ENCODE measurements around the gene ZNF586.

The ZNF586 gene

GRCh38 chr19:57747472-57747807 is 22.0 kb upstream of the ZNF586 start:
- POLR2A ChIA-PET: no interaction called here
- no peak for DNase-seq (ENCODE audit: extremely low spot score)
- CTCF ChIA-PET: no interaction called here
- TF ChIP-seq SP1 (IDR thresholded peaks at IDR 0.05) (no peak), PKNOX1 (IDR thresholded peaks at IDR 0.05) (no peak), ZNF384 (IDR thresholded peaks at IDR 0.05) (no peak), FOXA1 (IDR thresholded peaks at IDR 0.05) (no peak), HDGF (IDR thresholded peaks at IDR 0.05; ENCODE audit: borderline replicate concordance) (no peak), ELF4 (IDR thresholded peaks at IDR 0.05) (no peak), FOXM1 (IDR thresholded peaks at IDR 0.05; ENCODE audit: borderline replicate concordance) (no peak), BHLHE40 (IDR thresholded peaks at IDR 0.05; ENCODE audit: borderline replicate concordance) (no peak), L3MBTL2 (conservative IDR thresholded peaks at IDR 0.05) (no peak), TARDBP (IDR thresholded peaks at IDR 0.05) (no peak), LEF1 (IDR thresholded peaks at IDR 0.05; ENCODE audit: borderline replicate concordance) (no peak), NFRKB (IDR thresholded peaks at IDR 0.05) (no peak), SUZ12 (IDR thresholded peaks at IDR 0.05) (no peak), CTBP1 (IDR thresholded peaks at IDR 0.05; ENCODE audit: borderline replicate concordance) (no peak), FOXK2 (IDR thresholded peaks at IDR 0.05) (no peak), ARNT (IDR thresholded peaks at IDR 0.05) (no peak)

DNA sequence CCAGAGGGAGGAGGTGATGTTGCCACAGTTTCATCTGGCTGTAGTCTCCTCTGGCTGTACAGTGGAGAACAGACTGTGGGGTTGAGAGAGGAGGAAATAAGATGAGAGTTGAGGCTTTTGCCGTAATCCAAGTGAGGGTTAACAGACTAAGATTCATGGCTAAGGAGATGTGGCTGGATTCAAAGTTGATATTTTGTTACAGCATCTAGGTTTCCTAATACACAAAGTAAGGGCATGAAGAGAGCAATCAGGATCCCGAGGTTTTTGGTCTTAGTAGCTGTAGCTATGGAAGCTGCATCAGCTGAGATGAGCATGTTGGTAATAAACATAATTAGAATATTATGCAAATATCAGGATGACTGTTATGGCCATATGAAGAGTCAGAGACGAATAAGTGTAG is 21.4 kb upstream of the ZNF586 start:
- ChIA-PET CTCF (no interaction called here), POLR2A (no interaction called here)
- no peak for TF ChIP-seq ZNF384 (IDR thresholded peaks at IDR 0.05)
- no peak for TF ChIP-seq BHLHE40 (IDR thresholded peaks at IDR 0.05; ENCODE audit: borderline replicate concordance)
- TF ChIP-seq FOXM1 (IDR thresholded peaks at IDR 0.05; ENCODE audit: borderline replicate concordance): no peak
- TF ChIP-seq FOXA1 (IDR thresholded peaks at IDR 0.05): no peak
- TF ChIP-seq SP1 (IDR thresholded peaks at IDR 0.05): no peak
- no peak for TF ChIP-seq PKNOX1 (IDR thresholded peaks at IDR 0.05)
- no peak for TF ChIP-seq FOXK2 (IDR thresholded peaks at IDR 0.05)
- TF ChIP-seq LEF1 (IDR thresholded peaks at IDR 0.05; ENCODE audit: borderline replicate concordance): no peak
- TF ChIP-seq ARNT (IDR thresholded peaks at IDR 0.05): no peak
- TF ChIP-seq TARDBP (IDR thresholded peaks at IDR 0.05): no peak
- TF ChIP-seq ELF4 (IDR thresholded peaks at IDR 0.05): no peak
- no peak for TF ChIP-seq HDGF (IDR thresholded peaks at IDR 0.05; ENCODE audit: borderline replicate concordance)
- no peak for DNase-seq (ENCODE audit: extremely low spot score)

GRCh38 chr19:57754091-57754673 is 15.3 kb upstream of the ZNF586 start:
- ChIA-PET CTCF (no interaction called here), POLR2A (no interaction called here)
- DNase-seq (ENCODE audit: extremely low spot score): no peak
- TF ChIP-seq FOXK2 (IDR thresholded peaks at IDR 0.05) (no peak), SUZ12 (IDR thresholded peaks at IDR 0.05) (no peak), L3MBTL2 (conservative IDR thresholded peaks at IDR 0.05) (no peak), LEF1 (IDR thresholded peaks at IDR 0.05; ENCODE audit: borderline replicate concordance) (no peak), ARNT (IDR thresholded peaks at IDR 0.05) (no peak)

DNA sequence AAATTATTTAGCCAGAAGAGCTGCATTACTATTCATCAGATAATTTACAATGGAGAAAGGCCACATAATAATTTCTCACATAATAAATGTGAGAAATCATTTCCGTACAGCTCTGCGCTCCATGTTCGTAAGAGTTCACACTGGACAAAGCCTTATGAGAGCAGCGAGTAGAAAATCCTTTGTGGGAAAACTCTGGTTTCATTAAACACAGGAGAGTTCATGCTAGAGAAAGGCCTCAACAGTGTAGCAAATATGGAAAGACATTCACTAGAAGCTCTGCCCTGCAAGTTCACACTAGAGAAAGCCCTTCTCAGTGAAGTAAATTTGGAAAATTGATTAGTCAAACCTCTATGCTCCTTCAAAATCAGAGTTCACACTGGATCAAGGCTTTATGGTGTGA is 14.4 kb upstream of the ZNF586 start:
- ChIA-PET POLR2A (no interaction called here), CTCF (no interaction called here)
- TF ChIP-seq LEF1 (IDR thresholded peaks at IDR 0.05; ENCODE audit: borderline replicate concordance) (no peak), FOXK2 (IDR thresholded peaks at IDR 0.05) (no peak), BHLHE40 (IDR thresholded peaks at IDR 0.05; ENCODE audit: borderline replicate concordance) (no peak), HDGF (IDR thresholded peaks at IDR 0.05; ENCODE audit: borderline replicate concordance) (no peak), PKNOX1 (IDR thresholded peaks at IDR 0.05) (no peak)
- DNase-seq (ENCODE audit: extremely low spot score): no peak

- CTCF ChIA-PET: no interaction called here
- DNase-seq (ENCODE audit: extremely low spot score): no peak
- POLR2A ChIA-PET: no interaction called here
These were observed 11.5 kb upstream of the ZNF586 start for GRCh38 chr19:57757941-57758340.

More at GRCh38 chr19:57757941-57758340, 11.5 kb upstream of the ZNF586 start:
- TF ChIP-seq BHLHE40 (IDR thresholded peaks at IDR 0.05; ENCODE audit: borderline replicate concordance): no peak
- TF ChIP-seq LEF1 (IDR thresholded peaks at IDR 0.05; ENCODE audit: borderline replicate concordance): no peak
- no peak for TF ChIP-seq NFRKB (IDR thresholded peaks at IDR 0.05)
- TF ChIP-seq FOXA1 (IDR thresholded peaks at IDR 0.05): no peak
- TF ChIP-seq L3MBTL2 (conservative IDR thresholded peaks at IDR 0.05): no peak
- no peak for TF ChIP-seq SP1 (IDR thresholded peaks at IDR 0.05)
- TF ChIP-seq CTBP1 (IDR thresholded peaks at IDR 0.05; ENCODE audit: borderline replicate concordance): no peak
- no peak for TF ChIP-seq TARDBP (IDR thresholded peaks at IDR 0.05)
- TF ChIP-seq FOXK2 (IDR thresholded peaks at IDR 0.05): no peak
- no peak for TF ChIP-seq FOXM1 (IDR thresholded peaks at IDR 0.05; ENCODE audit: borderline replicate concordance)
- no peak for TF ChIP-seq HDGF (IDR thresholded peaks at IDR 0.05; ENCODE audit: borderline replicate concordance)
- TF ChIP-seq ZNF384 (IDR thresholded peaks at IDR 0.05): no peak
- no peak for TF ChIP-seq ARNT (IDR thresholded peaks at IDR 0.05)
- TF ChIP-seq PKNOX1 (IDR thresholded peaks at IDR 0.05): no peak
- TF ChIP-seq ELF4 (IDR thresholded peaks at IDR 0.05): no peak

Measured in HEK293T (cell line).